Activated CD4-positive, CD25-positive, alpha-beta regulatory T cell treated with anti-CD3 and anti-CD28 coated beads, Interleukin-2, amount 50 U/mL, for 24 hours (primary cell): ENCODE measurements around the gene CNOT3.
"Not testable (repeated sequence)": the region's sequence is repeated elsewhere in the genome, so short reads cannot be mapped to it uniquely, and the experiment has no call there.

Source experiments
- ATAC-seq, 2 donors: fragments of 150-1000 bp; cut with Tn5 transposase; one replicate each; pipeline ENCODE4 v1.10.0; 2021; ENCODE audit warnings: mild to moderate bottlenecking in 1 of 2, moderate library complexity in 1 of 2

CNOT3 gene

GRCh38 chr19:54194463-54194862 is 56.9 kb downstream of the CNOT3 start:
- ATAC-seq, result not testable (repeated sequence)

GRCh38 chr19:54196536-54196935 is 59.0 kb downstream of the CNOT3 start:
- no peak for ATAC-seq

GRCh38 chr19:54197121-54197520 is 59.6 kb downstream of the CNOT3 start:
- ATAC-seq, result no peak

GRCh38 chr19:54199401-54199800 is 61.8 kb downstream of the CNOT3 start:
- ATAC-seq, result no peak

GRCh38 chr19:54201172-54201701 is 63.7 kb downstream of the CNOT3 start:
- no peak for ATAC-seq

- no peak for ATAC-seq
These were observed 64.4 kb downstream of the CNOT3 start for GRCh38 chr19:54201980-54202379.

GRCh38 chr19:54203151-54203611 is 65.6 kb downstream of the CNOT3 start:
- ATAC-seq, result no peak

GRCh38 chr19:54204767-54205468 is 67.4 kb downstream of the CNOT3 start:
- no peak for ATAC-seq
